Hematopoietic multipotent progenitor cell treated with erythropoietin and hydrocortisone succinate and interleukin-3 and kit ligand, for 6 days (in vitro differentiated cells): ENCODE data around the gene GPHB5.
"Not testable (repeated sequence)": the region's sequence is repeated elsewhere in the genome, so short reads cannot be mapped to it uniquely, and the experiment has no call there.

Experiments
- DNase-seq: peaks from one replicate; pipeline ENCODE4 v3.0.0-alpha.2; 2015

GPHB5 gene

GRCh38 chr14:63292805-63293204 is 25.9 kb downstream of the GPHB5 start:
- no peak for DNase-seq

DNA sequence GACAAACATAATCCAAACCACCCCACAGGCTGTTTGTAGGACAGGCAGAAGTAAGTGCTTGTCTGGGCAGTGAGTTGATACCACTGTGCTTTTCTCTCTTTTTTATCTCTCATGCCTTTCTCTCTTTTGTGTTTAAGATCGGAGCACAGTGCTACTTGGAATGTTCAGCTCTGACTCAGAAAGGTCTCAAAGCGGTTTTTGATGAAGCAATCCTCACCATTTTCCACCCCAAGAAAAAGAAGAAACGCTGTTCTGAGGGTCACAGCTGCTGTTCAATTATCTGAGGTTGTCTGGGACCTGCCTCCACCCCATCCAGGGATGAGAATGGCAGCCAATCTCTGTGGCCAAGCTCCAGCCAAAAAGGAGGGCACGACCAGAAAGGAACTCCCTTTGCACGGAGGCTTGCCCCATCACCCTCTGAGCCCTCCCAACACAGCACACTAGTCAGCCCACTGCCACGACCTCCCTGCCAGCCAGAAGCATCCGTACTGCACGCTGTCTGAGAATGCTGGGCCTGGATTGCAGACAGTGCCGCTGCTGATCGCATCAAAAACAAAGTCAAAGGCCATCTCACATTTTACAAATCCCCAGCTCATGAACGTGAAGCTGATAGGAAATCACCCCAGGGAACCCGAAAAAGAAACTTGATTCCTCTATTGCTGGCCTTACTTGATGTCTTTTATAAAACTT is 27.8 kb downstream of the GPHB5 start:
- no peak for DNase-seq

DNA sequence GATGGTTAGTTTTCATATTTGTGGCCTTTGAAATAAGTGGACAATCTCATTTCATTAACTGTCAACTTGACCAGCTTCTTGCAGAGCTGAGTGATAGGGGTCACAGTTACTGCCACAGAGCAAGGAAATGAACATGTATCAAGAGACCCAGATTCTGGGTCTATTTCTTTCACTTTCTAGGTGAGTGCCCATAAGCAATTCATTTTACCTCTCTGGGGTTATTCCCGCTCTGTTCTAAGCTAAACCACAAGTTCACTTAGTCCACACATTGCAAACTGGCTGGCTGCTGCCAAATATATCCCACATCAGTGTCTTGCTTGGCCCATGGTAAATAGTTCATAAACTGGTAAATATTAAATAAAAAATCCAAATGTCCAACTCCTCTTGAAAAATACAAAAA is 29.9 kb downstream of the GPHB5 start:
- DNase-seq, result no peak

GRCh38 chr14:63287666-63288483 is 30.9 kb downstream of the GPHB5 start:
- DNase-seq, result no peak

- DNase-seq, result no peak
These were observed 32.7 kb downstream of the GPHB5 start for GRCh38 chr14:63286071-63286470.

DNA sequence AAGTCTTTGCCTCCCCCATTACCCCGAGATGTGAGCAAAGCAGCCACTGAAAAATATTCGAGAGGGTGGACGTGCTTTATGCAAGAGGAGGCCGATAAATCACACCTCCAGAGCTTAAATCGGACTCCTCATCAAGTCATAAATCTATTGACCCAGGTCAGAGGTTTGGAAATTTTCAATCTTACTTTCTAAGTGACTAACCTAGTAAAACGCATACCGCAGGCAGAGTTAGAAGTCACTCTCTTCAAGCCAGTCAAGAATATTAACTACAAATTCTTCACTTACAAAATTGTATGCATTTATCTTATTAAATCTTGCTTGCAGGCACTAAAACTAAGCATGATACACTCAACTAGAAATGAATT is 34.9 kb downstream of the GPHB5 start:
- no peak for DNase-seq

GRCh38 chr14:63282997-63283883 is 35.5 kb downstream of the GPHB5 start:
- DNase-seq, result no peak

DNA sequence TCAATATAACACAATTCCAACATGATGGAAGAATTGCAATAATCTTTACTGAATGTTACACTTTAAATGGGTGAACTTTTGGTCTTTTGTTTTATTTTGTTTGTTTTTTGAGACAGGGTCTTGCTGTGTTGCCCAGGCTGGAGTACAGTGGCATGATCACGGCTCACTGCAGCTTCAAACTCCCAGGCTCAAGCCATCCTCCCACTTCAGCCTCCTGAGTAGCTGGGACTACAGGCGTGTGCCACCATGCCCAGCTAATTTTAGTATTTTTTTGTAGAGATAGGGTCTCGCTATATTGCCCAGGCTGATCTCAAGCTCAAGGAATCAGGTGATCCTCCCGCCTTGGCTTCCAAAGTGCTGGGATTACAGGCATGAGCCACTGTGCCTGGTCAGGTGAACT is 38.8 kb downstream of the GPHB5 start:
- not testable (repeated sequence) for DNase-seq

DNA sequence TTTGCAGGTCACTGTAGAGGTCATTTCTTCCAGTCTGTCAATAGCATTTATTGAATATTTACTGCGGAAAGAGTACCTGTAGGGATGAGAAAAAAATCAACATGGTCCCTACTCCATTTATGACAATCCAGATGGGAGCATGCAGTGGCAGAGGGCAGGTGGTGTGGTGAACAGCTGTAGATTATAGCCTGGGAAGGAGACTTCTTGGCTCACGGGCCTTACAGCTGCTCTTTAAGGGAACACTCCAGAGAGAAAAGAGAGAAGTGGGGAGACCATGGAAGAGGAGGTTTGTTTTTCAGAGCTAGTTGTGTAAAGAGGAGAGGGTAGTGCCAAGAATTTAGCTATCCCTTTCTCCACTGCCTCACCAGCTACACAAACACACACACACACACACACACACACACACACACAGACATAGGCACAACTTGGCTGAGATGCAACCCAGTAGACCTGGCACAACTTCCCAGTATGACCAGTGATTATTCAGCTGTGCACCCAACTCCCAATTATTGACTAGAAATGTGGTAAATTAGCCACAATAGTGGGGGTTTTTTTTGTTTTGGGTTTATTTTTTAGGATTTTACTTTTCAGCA is 41.0 kb downstream of the GPHB5 start:
- no peak for DNase-seq

DNA sequence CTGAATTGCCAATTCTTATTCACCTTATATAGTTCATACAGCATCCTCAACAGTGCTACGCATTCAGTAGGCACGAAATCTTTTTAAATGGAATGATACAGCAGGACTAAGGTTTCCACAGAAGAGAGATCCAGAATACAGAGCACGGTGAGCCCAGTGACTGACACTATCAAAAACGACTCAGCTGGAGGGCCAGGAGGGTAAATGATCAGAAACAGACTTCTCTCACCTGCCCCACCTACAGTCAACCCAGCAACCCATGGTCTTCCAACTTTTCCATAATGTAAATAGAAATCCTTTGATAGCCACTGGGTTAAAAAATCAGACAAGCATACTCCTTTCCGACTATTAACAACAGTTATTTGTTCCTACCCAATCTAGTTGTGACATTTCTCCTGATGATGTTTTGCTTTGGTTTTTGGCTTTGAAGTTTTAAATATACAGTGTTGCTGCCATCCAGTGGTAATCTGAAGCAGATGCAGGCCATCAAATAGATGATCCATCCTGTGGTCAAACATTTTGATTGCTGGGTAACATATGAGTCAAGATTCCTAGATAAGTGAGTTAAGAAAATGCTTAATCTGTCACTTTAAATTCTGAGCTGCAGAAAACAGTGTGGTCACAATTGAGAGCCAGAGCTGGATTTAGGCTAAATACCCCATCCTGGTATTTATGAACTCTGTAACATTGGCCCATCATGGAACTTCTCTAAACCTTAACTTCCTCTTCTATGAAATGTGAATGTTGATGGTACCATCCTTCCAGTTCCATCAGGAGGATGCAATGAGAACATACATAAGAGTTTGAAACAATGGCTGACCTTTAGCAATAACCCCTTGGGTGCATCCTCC is 42.0 kb downstream of the GPHB5 start:
- DNase-seq, result peak; percentile 69

DNA sequence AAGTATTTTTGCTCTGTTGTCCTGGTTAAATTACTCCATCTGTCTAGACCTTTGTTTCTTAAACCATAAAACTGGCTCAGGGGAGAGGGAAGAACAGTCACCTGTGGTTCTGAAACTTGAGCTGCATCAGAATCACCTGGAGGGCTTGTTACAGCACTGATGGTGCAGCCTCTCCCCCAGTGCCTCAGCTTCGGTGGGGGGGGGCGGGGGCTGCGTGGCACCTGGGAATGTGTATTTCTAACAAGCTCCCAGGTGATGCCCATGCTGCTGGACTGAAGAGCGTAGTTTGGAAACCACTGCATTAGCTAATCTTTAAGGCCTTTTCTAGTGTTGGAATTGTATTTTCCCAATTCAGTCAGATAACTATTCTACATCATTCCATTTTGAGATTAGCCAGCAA is 42.7 kb downstream of the GPHB5 start:
- no peak for DNase-seq

DNA sequence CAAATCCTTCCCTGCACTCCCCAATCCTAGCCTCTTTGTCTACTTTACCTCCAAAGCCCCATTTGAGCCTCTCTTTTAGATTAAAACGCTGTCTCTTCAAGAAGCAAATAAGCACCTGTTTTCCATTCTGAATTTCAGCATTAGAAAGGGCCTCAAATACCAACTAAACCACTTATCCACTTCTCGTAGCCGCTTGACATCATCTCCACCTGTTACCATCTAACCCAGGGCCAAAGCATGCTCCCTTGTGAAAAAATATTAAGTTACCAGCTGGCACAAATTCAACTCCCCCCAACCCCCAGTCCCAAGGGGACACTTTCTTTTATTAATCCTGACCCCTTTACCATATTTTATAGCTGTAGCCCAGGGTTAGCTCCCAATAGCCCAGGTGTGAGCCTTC is 43.1 kb downstream of the GPHB5 start:
- no peak for DNase-seq

GRCh38 chr14:63273717-63274655 is 44.7 kb downstream of the GPHB5 start:
- DNase-seq, result no peak

DNA sequence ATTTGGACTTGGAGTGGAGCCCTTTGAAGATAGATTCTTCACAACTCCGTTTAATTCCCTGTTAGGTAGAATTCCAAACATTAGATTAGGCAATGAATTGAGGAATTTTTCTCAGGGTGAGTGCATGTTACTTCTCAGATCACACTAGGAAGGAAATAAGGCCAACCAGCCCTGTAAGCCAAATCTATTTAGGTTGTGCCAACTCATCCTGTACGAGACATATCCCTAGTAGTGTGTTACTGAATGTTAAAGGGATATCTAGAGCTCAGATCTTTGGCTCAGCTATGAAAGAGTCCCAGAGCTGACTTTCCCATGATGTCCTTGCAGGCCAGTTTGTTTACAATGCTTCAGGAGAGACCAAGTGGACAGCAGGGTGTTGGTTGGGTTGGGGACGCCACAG is 45.6 kb downstream of the GPHB5 start:
- DNase-seq, result no peak

- DNase-seq, result no peak
These were observed 49.0 kb downstream of the GPHB5 start for GRCh38 chr14:63269561-63270225.

DNA sequence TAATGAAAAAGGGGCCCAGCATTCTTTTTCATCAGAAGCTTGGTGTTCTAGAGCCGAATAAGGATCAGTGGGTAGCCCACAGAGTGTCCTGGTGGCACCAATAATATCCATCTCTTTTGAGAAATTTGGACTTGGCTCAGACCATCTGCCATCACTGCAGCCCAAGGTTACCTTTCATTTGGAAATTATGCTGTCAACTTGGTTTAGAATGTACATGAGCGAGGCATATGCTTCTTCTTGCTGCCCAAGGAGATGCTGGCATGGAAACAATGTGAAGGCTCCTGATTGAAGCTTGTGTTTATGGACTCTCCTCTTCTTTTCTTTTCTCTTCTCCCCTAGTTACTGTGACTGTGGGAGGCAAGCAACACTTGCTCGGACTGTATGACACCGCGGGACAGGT is 50.0 kb downstream of the GPHB5 start:
- no peak for DNase-seq

DNA sequence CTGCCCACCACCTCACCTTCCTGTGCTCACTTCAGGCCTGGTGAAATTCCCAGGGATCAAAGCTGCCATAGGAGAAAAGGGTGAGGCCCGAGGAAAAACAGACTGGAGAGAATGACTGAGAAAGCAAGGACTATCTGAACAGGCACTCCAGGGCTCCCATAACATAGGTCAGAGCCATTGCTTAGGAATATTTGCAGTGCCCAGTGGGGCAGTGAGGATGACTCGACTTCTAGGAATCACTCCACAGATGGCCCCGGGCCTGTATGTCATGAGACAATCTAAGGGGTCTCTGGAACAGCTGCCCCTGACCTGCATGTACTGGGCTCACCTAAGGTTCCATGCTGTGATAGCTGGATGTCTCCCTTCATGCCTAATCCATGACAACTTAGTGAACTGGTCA is 51.6 kb downstream of the GPHB5 start:
- DNase-seq, result no peak

GRCh38 chr14:63266106-63266505 is 52.6 kb downstream of the GPHB5 start:
- no peak for DNase-seq
